CD14-positive monocyte (primary cell): ENCODE measurements around the gene TCP10L. TPM values are rescaled to one million over a fixed set of nuclear protein-coding genes. Genes with fewer than 3 reads are reported as not detected.

Experiments used
- DNase-seq, 3 donors: peaks; one replicate each; pipeline ENCODE4 v3.0.0-alpha.2; 2011 to 2022
- H2AFZ ChIP-seq: 2 replicates; pipeline ENCODE4 v1.6.0; 2012; ENCODE audit warnings: mild to moderate bottlenecking, low read depth, low read length, inconsistent platforms; ENCODE audit not compliant: insufficient read depth, poor library complexity, severe bottlenecking
- H3K27ac ChIP-seq, 2 donors: 1 replicate in 1 of 2; 2 replicates in 1 of 2; pipeline ENCODE4 v1.5.1; 2012 to 2013; ENCODE audit warnings: low read length in 2 of 2, control low read depth in 1 of 2, inconsistent platforms in 1 of 2, low read depth in 1 of 2, mild to moderate bottlenecking in 1 of 2
- H3K27me3 ChIP-seq, 2 donors: one replicate each; pipeline versions ENCODE4 v1.6.0 to v1.6.1; 2011 to 2013; ENCODE audit warnings: low read length in 2 of 2; ENCODE audit not compliant: control insufficient read depth in 2 of 2, insufficient read depth in 2 of 2
- H3K36me3 ChIP-seq, 2 donors: replicated peaks in 1 of 2; 1 replicate in 1 of 2; 2 replicates in 1 of 2; pipeline versions ENCODE4 v1.5.1 to v1.6.1; 2012 to 2013; ENCODE audit warnings: low read length in 2 of 2, control low read depth in 1 of 2, inconsistent platforms in 1 of 2, mild to moderate bottlenecking in 1 of 2; ENCODE audit not compliant: insufficient read depth in 2 of 2, control insufficient read depth in 1 of 2
- H3K4me1 ChIP-seq, 2 donors: 1 replicate in 1 of 2; 2 replicates in 1 of 2; pipeline versions ENCODE4 v1.5.1 to v1.6.1; 2012 to 2013; ENCODE audit warnings: low read length in 2 of 2, control low read depth in 1 of 2, inconsistent platforms in 1 of 2, mild to moderate bottlenecking in 1 of 2, moderate library complexity in 1 of 2; ENCODE audit not compliant: insufficient read depth in 2 of 2, control insufficient read depth in 1 of 2
- H3K4me2 ChIP-seq: replicated peaks from 2 replicates; pipeline ENCODE3; 2012; ENCODE audit warnings: low read length, moderate library complexity, mild to moderate bottlenecking; ENCODE audit not compliant: poor library complexity, severe bottlenecking; ENCODE audit errors: extremely low read depth
- H3K4me3 ChIP-seq, 3 experiments: fragments of 200-600 bp in 1 of 3; sonication (generic) in 1 of 3; replicated peaks in 1 of 3; 1 replicate in 2 of 3; 2 replicates in 1 of 3; pipeline ENCODE4 v1.5.1; 2011 to 2013; ENCODE audit warnings: low read length in 3 of 3, mild to moderate bottlenecking in 3 of 3, control low read depth in 2 of 3, low read depth in 2 of 3, inconsistent platforms in 1 of 3, moderate library complexity in 1 of 3
- H3K79me2 ChIP-seq: 2 replicates; pipeline ENCODE4 v1.6.0; 2012; ENCODE audit warnings: mild to moderate bottlenecking, control low read depth, inconsistent platforms, low read length, moderate library complexity; ENCODE audit not compliant: insufficient read depth
- H3K9ac ChIP-seq: 2 replicates; pipeline ENCODE4 v1.6.0; 2017; ENCODE audit warnings: low read length, mild to moderate bottlenecking; ENCODE audit not compliant: insufficient read depth, poor library complexity, severe bottlenecking
- H3K9me3 ChIP-seq, 2 donors: replicated peaks in 1 of 2; 1 replicate in 1 of 2; 2 replicates in 1 of 2; pipeline versions ENCODE4 v1.5.1 to v1.6.1; 2012 to 2013; ENCODE audit warnings: low read length in 2 of 2, control low read depth in 1 of 2; ENCODE audit not compliant: control insufficient read depth in 1 of 2, insufficient read depth in 1 of 2
- H4K20me1 ChIP-seq: 2 replicates; pipeline ENCODE4 v1.6.0; 2012; ENCODE audit warnings: mild to moderate bottlenecking, low read length, control low read depth, moderate library complexity; ENCODE audit not compliant: insufficient read depth
- H3K27ac Mint-ChIP-seq, 7 donors: one replicate each; pipeline ENCODE4 v1.8.0; 2020; ENCODE audit warnings: mild to moderate bottlenecking in 7 of 7, mixed read lengths in 7 of 7, moderate library complexity in 6 of 7, inconsistent platforms in 2 of 7
- H3K27me3 Mint-ChIP-seq, 3 donors: one replicate each; pipeline ENCODE4 v1.8.0; 2021 to 2022; ENCODE audit warnings: low read depth in 3 of 3, mild to moderate bottlenecking in 3 of 3, mixed read lengths in 3 of 3, moderate library complexity in 3 of 3, inconsistent platforms in 1 of 3
- H3K36me3 Mint-ChIP-seq, 2 donors: one replicate each; pipeline ENCODE4 v1.8.0; 2020; ENCODE audit warnings: mixed read lengths in 2 of 2, inconsistent platforms in 1 of 2, mild to moderate bottlenecking in 1 of 2
- H3K4me1 Mint-ChIP-seq: one replicate; pipeline ENCODE4 v1.8.0; 2020; ENCODE audit warnings: mild to moderate bottlenecking, mixed read lengths
- H3K4me3 Mint-ChIP-seq, 2 donors: one replicate each; pipeline ENCODE4 v1.8.0; 2020; ENCODE audit warnings: mild to moderate bottlenecking in 2 of 2, mixed read lengths in 2 of 2, moderate library complexity in 1 of 2
- H3K9me3 Mint-ChIP-seq, 7 donors: one replicate each; pipeline ENCODE4 v1.8.0; 2020 to 2022; ENCODE audit warnings: mixed read lengths in 7 of 7, mild to moderate bottlenecking in 6 of 7, moderate library complexity in 6 of 7, inconsistent platforms in 2 of 7
- CTCF ChIP-seq: fragments of 200-600 bp; IDR thresholded peaks from one replicate; pipeline ENCODE4 v1.8.0; 2022; ENCODE audit warnings: antibody characterized with exemption, mild to moderate bottlenecking
- WGBS: methylation state at CpG from one replicate; pipeline ENCODE4 v1.1.5; 2013; ENCODE audit warnings: missing lambda C conversion rate; ENCODE audit not compliant: insufficient coverage; 5-methylcytosine and 5-hydroxymethylcytosine counted together
- intact Hi-C, 2 donors: fragments of 100-400 bp; cut with micrococcal nuclease; formaldehyde crosslinking; loops; one replicate each; pipeline versions ENCODE4 v1.15.0 to v1.15.1; 2023
- polyA plus RNA-seq, 3 donors: library from polyadenylated mRNA; depleted of rRNA in 1 of 3; unstranded in 2 of 3; stranded (reverse) in 1 of 3; fragments of 300-500 nt in 2 of 3; fragments of >200 nt in 1 of 3; fragmentation: Illumina TruSeq in 2 of 3; gene quantifications; 1 replicate in 2 of 3; 2 replicates in 1 of 3; pipeline ENCODE4 v1.2.3, GENCODE V29; 2012 to 2021

TCP10L gene
- polyA plus RNA-seq, 3 donors = 0.07 to 0.41 (median 0.12) TPM

DNA sequence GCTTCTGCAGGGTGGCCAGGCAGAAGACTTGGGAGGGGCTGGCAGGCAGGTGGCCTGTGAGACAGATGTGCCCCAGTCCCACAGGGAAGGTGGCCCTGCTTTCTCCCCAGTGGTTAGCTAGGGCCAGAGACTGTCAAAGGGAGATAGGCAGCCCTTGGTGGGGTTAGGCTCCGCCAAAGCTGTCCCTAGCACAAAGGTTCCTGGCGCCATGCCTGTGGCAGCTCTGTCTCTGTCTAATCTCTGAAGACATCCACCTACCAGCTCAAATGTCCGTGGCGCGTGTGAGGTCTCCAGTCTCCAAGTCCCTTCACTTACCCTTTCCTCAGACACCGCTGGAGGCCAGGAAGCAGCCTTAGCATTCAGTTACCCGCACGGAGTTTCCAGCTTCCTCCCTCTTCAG is 17.7 kb downstream of the TCP10L start:
- Histone ChIP-seq H3K79me2 (no peaks in the 10 kb centered on the region), H3K9me3 (no peaks in the 10 kb centered on the region), H3K27ac (no peak overlapping the region), H3K4me3 (no peak overlapping the region), H3K9ac (no peak overlapping the region), H3K4me2 (no peak overlapping the region), H2AFZ (no peak overlapping the region), H3K4me1 (peaks cover 11 to 16% of the 10 kb centered on the region in 2 donors), H3K27me3 (no peaks in the 10 kb centered on the region), H3K36me3 (no peaks in the 10 kb centered on the region), H4K20me1 (no peaks in the 10 kb centered on the region)
- peaks cover 14% of the 10 kb centered on the region for H3K4me1 Mint-ChIP-seq
- no peak for DNase-seq
- H3K36me3 Mint-ChIP-seq = no peaks in the 10 kb centered on the region
- H3K27me3 Mint-ChIP-seq = peaks cover 2 to 7% (median 6%) of the 10 kb centered on the region in 3 donors
- 94% methylated on average over 5 of the region's 8 CpGs for WGBS
- no peak overlapping the region for H3K27ac Mint-ChIP-seq
- H3K9me3 Mint-ChIP-seq = peaks cover 4 to 13% (median 9%) of the 10 kb centered on the region in 7 donors
- no peak for TF ChIP-seq CTCF
- no peak overlapping the region for H3K4me3 Mint-ChIP-seq
- intact Hi-C loops = no loop called here

DNA sequence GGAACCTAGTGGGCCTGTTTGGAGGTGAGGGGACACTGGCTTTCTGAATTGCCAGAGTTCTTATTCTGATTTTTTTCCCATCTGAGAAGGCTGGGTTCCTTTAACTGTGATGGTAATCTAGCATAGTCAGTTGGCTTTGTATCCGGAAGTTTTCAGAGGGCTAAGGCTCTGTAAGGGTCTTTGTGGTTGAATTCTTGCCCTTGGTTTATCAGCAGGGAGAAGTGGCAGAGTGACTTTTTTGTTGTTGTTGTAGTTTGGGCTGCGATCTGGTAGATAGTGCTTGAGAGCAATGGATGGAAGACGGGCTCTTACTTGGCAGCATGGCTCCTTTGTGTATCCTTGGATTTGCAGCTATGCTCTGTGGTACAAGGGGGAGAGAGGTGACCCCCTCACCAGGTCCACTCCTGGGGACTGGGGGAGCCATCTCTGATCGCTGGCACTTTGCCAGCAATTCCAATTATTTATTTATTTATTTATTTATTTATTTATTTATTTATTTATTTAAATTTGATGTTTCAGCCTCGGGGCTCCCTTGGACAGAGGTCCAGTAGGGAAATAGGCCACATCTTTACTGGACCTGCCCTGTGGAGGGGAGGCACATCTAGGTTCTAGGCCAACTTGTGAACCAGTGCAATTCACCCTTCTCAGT is 18.5 kb downstream of the TCP10L start:
- no peaks in the 10 kb centered on the region for H3K36me3 ChIP-seq
- no peaks in the 10 kb centered on the region for H4K20me1 ChIP-seq
- H3K4me3 Mint-ChIP-seq = no peak overlapping the region
- no peaks in the 10 kb centered on the region for H3K27me3 ChIP-seq
- no peak for TF ChIP-seq CTCF
- H3K9ac ChIP-seq = no peak overlapping the region
- no peaks in the 10 kb centered on the region for H3K9me3 ChIP-seq
- H3K9me3 Mint-ChIP-seq = peaks cover 4 to 13% (median 9%) of the 10 kb centered on the region in 7 donors
- H3K4me2 ChIP-seq = no peak overlapping the region
- H2AFZ ChIP-seq = no peak overlapping the region
- no peaks in the 10 kb centered on the region for H3K79me2 ChIP-seq
- H3K27ac Mint-ChIP-seq = no peak overlapping the region
- no peak for DNase-seq
- peaks cover 11 to 16% of the 10 kb centered on the region in 2 donors for H3K4me1 ChIP-seq
- no peak overlapping the region for H3K27ac ChIP-seq
- H3K4me3 ChIP-seq = no peak overlapping the region
- H3K27me3 Mint-ChIP-seq = peaks cover 2 to 7% (median 6%) of the 10 kb centered on the region in 3 donors
- intact Hi-C loops = no loop called here
- H3K36me3 Mint-ChIP-seq = no peaks in the 10 kb centered on the region
- H3K4me1 Mint-ChIP-seq = peaks cover 14% of the 10 kb centered on the region
- WGBS = 88% methylated on average over 1 of the region's 5 CpGs
